Activated CD8-positive, alpha-beta memory T cell treated with anti-CD3 and anti-CD28 coated beads for 1 hour (primary cell): ENCODE data around the gene KIF1B.
"Not testable (repeated sequence)": the region's sequence is repeated elsewhere in the genome, so short reads cannot be mapped to it uniquely, and the experiment has no call there.

Experiments
- DNase-seq, 2 donors: peaks; one replicate each; pipeline ENCODE4 v3.0.0-alpha.2; 2020; ENCODE audit warnings: low read depth in 1 of 2; ENCODE audit errors: extremely low read depth in 1 of 2

The KIF1B gene

GRCh38 chr1:10380594-10381275 lies 170.4 kb downstream of the KIF1B start:
- DNase-seq = no peak

GRCh38 chr1:10383630-10384029 lies 173.3 kb downstream of the KIF1B start:
- no peak for DNase-seq

GRCh38 chr1:10384219-10384618 lies 173.8 kb downstream of the KIF1B start:
- no peak for DNase-seq

DNA sequence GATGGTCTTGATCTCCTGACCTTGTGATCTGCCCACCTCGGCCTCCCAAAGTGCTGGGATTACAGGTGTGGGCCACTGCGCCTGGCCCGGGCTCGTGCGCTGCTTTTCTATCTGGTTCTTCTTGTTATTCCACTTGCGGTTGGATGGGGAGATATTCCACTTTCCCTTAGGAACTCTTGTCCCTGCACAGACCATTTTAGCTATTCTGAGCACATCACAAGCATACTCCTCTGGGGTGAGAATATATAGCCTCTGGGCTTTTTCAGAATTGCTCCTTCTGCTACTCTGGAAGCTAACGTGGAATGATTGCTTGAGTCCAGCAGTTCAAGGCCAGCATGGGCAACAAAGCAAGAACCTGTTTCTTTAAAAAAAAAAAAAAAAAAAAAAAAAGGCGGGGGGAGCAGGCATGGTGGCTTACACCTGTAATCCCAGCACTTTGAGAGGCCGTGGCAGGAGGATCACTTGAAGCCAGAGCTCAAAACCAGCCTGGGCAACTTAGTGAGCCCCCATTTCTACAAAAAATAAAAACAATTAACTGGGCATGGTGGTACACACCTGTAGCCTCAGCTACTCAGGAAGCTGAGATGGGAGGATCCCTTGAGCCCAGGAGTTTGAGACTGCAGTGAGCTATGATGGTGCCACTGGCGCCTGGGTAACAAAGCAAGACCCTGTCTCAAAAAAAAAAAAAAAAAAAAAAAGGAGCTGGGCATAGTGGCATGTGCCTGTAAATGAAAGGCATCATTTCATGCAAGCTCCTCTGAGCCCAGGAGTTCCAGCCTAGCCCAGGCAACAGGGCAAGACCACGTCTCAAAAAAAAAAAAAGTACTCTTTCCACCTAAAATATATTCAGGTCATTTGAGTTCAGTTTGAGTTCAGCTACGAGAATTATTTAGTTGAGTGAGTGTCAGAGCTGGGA lies 176.6 kb downstream of the KIF1B start:
- no peak for DNase-seq

GRCh38 chr1:10387677-10388386 lies 177.5 kb downstream of the KIF1B start:
- no peak for DNase-seq

DNA sequence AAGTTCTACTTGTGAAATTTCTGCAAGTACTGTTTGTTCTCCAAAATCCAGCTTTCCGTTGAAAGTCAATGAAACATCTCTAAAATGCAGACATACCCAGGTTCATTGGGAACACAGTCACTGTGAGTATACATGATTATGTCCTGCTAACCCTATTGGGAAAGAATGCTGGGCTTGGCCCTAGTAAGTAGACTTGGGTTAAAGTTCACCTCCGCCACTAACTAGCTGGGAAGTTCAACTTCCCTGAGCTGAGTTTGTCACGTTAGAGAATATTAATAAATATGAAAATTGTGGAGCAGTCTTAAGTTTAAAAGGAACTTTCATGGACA lies 178.0 kb downstream of the KIF1B start:
- DNase-seq = no peak

DNA sequence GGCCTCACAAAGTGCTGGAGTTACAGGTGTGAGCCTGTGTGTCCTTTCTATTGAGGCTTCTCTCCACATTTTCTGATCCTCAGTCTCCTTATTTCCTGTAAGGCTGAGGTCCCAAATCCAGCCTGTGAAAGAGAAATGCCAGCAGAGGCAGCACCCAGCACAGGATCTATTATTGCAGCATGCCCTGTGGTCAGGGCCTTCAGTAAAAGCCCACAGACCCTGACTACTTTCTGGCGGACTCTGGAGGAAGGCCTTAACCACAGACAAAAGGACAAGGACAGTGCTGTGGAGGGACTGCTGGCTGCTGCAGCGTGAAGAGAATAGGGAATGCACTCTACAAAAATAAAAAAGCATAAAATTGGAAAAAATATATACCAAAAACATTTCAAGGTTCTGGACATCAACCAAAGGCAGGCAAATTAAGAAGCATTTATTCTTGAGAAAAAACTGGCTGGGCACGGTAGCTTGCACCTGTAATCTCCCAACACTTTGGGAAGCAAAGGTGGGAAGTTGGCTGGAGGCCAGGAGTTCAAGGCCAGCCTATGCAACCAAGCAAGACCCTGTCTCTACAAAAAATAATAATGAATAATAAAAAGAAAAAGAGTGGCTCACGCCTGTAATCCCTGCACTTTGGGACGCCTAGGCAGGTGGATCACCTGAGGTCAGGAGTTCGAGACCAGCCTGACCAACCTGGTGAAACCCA lies 179.1 kb downstream of the KIF1B start:
- no peak for DNase-seq

GRCh38 chr1:10396870-10397269 lies 186.5 kb downstream of the KIF1B start:
- DNase-seq = no peak

- DNase-seq = no peak
These were observed 187.9 kb downstream of the KIF1B start for GRCh38 chr1:10398278-10398733.

GRCh38 chr1:10398734-10399443 lies 188.5 kb downstream of the KIF1B start, which contains the start of gene PGD:
PGD (plus strand) TSS chr1:10399064; CDS start chr1:10399118, 54 bp downstream.
- peak; percentile 88 to 95 for DNase-seq

DNA sequence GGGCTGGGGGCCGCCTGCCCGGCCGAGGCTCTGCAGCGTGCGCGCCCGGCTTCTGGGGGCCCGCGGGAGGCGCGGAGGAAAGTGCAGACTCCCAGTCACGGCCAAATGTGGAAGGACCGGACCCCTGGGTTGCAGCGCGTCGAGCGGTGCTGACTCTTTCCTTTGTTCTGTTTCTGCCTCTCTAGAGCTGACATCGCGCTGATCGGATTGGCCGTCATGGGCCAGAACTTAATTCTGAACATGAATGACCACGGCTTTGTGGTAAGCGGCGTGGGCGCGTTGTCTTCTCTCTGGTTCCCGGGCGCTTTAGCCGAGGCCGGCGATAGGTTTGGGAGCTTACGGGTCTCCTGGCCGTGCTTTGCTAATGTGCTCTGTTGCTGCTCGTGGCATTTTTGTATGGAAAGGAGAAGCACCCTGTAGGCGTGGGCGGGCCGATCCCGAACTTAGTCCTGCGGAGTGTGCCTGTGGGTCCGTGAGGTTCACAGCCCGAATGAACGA lies 189.1 kb downstream of the KIF1B start:
- no peak for DNase-seq

DNA sequence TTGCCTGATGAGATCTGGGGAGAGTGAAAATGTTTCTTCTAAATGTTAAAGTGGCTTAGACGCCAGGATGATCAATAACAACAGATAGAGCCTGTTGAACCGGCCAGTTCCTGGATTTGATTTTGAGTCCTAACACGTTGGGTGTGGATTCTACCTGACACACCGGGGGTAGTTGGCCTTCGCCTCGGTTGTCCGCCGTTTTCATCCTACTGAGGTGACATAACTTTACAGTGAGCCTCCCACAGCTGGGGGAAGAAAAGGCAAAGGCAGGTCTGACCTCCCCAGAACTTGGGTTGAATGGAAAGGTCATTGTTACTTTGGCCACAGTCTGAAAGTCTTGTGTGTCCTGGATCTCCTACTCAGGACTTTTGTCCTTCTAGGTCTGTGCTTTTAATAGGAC lies 189.6 kb downstream of the KIF1B start:
- no peak for DNase-seq

DNA sequence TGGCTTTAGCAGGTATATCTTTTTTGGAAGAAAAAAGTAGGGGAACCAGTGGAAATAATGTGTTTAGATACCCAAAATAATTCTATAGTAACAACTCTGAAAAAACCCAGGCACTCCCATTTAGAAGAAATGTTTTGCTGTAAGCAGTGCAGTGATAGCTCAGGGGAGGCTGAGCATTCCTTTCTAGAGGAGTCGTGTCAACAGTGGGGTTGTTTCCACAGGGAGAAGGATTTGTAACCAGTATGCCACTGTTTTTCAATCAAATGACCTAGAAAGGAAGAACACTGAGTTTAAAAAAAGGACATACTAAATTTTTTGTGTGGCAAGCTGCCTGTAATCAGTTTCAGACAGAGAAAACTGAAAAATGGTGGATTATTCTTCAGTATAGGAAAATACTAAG lies 190.9 kb downstream of the KIF1B start:
- no peak for DNase-seq

- DNase-seq = no peak
These were observed 192.4 kb downstream of the KIF1B start for GRCh38 chr1:10402729-10403274.

- DNase-seq = no peak
These were observed 196.8 kb downstream of the KIF1B start for GRCh38 chr1:10407201-10407600.

DNA sequence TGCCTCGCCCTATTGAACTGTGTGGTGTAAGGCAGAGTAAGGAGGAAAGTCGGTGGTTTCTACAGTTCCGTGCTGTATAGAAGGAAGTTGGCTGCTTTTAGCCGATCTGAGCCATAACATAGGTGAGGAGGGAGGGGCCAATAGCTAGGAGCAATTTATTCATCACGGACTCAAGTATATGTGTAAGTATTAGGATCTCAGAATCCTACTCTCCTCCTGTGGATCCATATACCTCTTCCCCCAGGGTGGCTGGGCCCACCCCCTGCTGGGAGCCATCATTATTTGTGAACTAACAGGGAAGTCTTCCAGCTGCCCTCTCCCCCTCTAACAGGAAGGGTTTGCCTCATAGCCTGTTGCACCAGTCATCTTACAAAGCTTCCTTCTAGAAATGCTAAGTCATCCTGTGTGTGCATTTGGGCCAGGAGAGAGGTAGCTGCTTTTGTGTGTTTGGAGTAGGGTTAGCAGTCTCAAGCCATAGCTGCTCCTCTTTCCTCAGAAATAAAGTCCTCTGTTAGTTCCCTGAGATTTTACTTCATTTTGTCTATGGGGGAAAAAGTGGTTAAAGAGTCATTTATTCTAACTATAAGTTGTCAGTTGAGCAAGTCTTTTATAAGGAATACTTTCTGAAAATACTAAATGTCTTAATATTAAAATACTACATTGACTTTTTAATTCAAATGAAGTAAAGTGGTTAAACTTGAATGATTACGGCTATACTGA lies 205.0 kb downstream of the KIF1B start:
- DNase-seq = no peak

- DNase-seq = not testable (repeated sequence)
These were observed 205.6 kb downstream of the KIF1B start for GRCh38 chr1:10415967-10416366.

DNA sequence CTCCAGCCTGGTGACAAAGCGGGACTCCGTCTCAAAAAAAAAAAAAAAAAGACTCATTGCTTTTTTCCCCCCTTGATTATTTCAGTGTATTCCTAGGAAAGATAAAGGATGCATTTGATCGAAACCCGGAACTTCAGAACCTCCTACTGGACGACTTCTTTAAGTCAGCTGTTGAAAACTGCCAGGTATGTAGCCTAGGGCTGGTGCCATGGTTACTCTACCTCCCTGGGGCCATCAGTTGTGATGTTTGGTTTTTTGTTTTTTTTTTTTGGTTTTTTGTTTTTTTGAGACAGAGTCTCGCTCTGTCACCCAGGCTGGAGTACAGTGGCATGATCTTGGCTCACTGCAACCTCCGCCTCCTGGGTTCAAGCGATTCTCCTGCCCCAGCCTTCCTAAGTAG lies 208.4 kb downstream of the KIF1B start:
- not testable (repeated sequence) for DNase-seq

DNA sequence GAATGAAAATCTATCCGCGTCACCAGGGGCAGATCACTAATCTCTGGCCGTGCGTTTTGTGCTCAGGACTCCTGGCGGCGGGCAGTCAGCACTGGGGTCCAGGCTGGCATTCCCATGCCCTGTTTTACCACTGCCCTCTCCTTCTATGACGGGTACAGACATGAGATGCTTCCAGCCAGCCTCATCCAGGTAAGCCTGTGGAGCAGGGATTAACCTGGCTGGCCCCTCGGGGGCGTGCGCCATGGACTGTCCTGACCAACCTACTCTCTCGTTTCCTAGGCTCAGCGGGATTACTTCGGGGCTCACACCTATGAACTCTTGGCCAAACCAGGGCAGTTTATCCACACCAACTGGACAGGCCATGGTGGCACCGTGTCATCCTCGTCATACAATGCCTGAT lies 209.0 kb downstream of the KIF1B start:
- no peak for DNase-seq
